Stimulated activated CD4-positive, alpha-beta T cell treated with anti-CD3 and anti-CD28 coated beads, Interleukin-4, amount 100 ng/mL, for 1 hour (primary cell): Measurements from ENCODE around the gene SMIM11.
"Not testable (repeated sequence)": the region's sequence is repeated elsewhere in the genome, so short reads cannot be mapped to it uniquely, and the experiment has no call there.

Experiments
- DNase-seq: peaks from one replicate; pipeline ENCODE4 v3.0.0-alpha.2; 2020

SMIM11 gene

DNA sequence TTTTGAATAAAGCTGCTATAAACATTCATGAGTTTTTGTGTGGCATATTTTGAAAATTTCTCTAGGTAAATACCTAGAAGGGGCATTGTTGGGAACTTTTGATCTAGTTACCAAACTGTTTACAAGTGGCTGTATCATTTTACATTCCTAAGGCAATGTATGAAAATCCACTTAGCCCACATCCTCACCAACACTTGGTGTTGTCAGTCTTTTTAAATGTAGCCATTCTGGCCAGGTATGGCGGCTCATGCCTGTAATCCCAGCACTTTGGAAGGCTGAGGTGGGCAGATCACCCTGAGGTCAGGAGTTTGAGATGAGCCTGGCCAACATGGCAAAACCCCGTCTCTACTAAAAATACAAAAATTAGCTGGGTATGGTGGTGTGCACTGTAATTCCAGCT, 17.4 kb upstream of the SMIM11 start:
- DNase-seq, result no peak

DNA sequence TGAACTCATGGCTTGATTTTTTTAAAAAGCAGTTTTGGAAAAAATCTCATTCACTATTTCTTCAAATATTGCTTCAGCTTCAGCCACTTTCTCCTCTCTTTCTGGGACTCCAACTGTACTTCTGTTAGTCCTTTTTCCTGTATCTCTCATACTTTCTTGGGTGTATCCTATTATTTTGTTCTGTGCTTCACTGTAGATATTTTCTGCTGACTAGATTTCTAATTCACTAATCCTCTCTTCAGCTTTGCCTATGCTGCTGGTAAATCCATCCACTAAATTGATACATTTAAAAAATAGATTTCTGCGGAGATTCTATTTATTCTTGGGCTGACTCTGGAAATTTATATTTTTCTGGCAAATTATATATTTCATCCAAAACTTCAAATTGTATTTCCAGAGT, 16.4 kb upstream of the SMIM11 start:
- no peak for DNase-seq

- DNase-seq, result no peak
Measured at GRCh38 chr21:34360488-34361241, 14.6 kb upstream of the SMIM11 start.

GRCh38 chr21:34362136-34362444, 13.2 kb upstream of the SMIM11 start:
- DNase-seq, result no peak

- DNase-seq, result no peak
Measured at GRCh38 chr21:34362670-34363069, 12.6 kb upstream of the SMIM11 start.

GRCh38 chr21:34363733-34364132, 11.6 kb upstream of the SMIM11 start, which contains the start of gene KCNE2:
TSS of gene KCNE2 (plus strand) at chr21:34364006. CDS start at chr21:34370479, 6,473 bp downstream.
- no peak for DNase-seq

DNA sequence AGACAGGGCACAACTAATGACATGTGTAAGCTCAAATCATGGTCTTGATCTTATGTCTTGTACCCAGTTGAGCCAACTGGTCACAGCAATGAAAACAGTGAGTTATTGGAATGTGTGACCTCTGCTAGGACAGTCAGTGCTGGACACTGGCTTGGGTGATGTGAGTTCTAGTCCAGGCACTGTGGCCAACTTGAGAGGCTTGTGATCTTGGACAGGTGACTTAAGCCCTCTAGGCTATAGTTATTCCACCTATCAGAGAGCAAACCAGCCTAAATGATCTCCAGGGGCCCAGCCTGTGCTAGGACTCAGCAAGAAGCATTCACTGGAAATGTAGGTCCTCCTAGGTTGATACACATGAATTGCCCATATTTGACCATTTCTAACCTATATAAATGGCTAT, 10.4 kb upstream of the SMIM11 start:
- DNase-seq, result no peak

- no peak for DNase-seq
Measured at GRCh38 chr21:34365809-34366208, 9.5 kb upstream of the SMIM11 start.

GRCh38 chr21:34367320-34367935, 7.9 kb upstream of the SMIM11 start:
- DNase-seq, result peak; percentile 34

- DNase-seq, result no peak
Measured at GRCh38 chr21:34369741-34370140, 5.6 kb upstream of the SMIM11 start.

GRCh38 chr21:34372321-34372720, 3.0 kb upstream of the SMIM11 start:
- no peak for DNase-seq

- DNase-seq, result not testable (repeated sequence)
Measured at GRCh38 chr21:34374462-34374861, 845 bp upstream of the SMIM11 start.

- DNase-seq, result not testable (repeated sequence)
Measured at GRCh38 chr21:34375619-34375972, 289 bp downstream of the SMIM11 start.

DNA sequence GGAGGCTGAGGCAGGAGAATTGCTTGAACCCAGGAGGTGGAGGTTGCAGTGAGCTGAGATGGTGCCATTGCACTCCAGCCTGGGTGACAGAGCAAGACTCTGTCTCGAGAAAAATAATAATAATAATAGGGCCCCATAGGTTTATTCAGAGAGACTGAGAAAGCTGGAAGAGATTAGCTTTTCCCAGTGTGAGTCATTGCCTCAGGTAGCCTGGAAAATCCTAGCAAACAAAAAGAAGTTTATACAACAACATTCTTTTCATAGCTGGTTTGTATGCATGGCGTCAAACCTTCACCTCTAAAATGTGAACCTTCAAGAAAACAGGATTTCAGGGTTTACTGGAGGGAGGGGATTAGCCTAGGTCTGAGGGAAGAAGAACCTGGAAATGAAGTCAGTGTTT, 7.8 kb downstream of the SMIM11 start:
- not testable (repeated sequence) for DNase-seq

GRCh38 chr21:34383724-34384415, 8.6 kb downstream of the SMIM11 start:
- DNase-seq, result not testable (repeated sequence)

DNA sequence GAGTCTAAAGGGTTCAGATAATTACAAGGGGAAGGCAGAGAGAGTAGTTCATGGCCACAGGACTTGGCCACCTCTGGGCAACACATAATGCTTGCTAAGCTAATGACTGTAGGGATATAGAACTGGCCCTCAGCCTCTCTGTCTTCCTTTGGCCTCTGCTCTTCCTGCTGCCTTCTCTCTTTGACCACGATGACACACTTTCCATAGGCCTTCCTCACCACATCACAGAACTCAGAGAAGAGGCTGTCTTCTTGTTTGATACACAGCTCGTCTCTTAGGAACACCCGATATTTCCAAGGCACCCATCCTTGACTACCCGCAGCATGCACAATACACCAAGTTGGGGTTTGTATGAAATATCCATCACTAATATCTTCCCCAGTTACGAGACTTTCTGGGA, 25.2 kb downstream of the SMIM11 start:
- DNase-seq, result not testable (repeated sequence)

DNA sequence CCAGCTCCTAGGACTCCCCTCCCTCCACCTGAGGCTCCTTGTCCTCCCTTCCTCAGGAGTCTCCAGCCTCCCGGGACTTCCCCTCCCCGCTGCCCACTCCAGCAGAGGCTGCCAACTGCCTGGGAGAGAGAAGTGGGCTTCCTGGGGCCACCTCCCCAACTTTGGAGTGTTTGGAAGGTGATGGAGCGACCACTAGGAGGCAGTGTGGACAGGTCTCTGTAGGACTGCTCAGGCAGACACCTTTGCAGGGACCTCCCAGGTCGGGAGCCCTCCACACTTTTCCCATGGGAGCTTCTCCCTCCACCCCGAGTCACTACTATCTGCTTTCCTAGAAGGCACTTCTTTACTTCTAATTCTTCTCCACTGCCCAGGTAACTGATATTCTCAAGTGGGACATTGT, 29.4 kb downstream of the SMIM11 start:
- not testable (repeated sequence) for DNase-seq

DNA sequence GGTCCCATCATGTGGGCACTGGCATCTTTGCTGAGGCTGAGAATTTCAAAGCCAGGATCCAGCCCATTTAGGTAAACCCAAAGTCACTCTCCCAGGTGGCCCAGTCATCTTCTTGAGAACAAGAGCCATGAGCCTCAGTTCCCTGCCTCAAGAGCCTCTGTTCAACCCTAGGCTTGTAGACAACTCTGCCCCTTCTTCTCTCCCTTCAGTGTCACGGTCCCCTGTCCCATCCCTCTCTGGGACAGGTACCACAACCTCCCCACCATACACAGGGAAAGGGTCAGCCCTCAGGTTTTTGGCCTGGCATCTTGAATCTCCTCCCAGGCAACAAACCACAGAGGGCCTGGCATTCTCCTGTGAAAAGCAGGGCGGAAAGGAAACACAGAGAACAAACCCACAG, 30.4 kb downstream of the SMIM11 start:
- DNase-seq, result not testable (repeated sequence)

GRCh38 chr21:34406102-34406501, 30.8 kb downstream of the SMIM11 start:
- not testable (repeated sequence) for DNase-seq

DNA sequence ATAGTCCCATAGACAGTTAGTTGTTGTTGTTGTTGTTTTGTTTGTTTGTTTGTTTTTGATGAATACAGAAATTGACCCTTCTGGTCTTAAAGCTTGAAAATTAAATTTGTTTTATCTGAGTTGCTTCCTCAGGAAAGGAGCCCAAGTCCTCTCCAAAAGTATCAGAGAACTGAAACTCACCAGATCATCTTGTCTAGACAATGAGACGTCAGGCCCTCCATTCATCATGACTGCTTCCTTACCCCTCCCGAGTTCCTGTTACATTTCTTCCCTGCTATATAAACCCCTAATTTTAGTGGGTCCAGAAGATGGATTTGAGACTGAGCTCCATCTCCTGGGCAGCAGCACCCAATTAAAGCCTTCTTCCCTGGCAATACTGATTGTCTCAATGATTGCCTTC, 31.4 kb downstream of the SMIM11 start:
- DNase-seq, result not testable (repeated sequence)

- DNase-seq, result not testable (repeated sequence)
Measured at GRCh38 chr21:34407294-34407693, 32.0 kb downstream of the SMIM11 start.

DNA sequence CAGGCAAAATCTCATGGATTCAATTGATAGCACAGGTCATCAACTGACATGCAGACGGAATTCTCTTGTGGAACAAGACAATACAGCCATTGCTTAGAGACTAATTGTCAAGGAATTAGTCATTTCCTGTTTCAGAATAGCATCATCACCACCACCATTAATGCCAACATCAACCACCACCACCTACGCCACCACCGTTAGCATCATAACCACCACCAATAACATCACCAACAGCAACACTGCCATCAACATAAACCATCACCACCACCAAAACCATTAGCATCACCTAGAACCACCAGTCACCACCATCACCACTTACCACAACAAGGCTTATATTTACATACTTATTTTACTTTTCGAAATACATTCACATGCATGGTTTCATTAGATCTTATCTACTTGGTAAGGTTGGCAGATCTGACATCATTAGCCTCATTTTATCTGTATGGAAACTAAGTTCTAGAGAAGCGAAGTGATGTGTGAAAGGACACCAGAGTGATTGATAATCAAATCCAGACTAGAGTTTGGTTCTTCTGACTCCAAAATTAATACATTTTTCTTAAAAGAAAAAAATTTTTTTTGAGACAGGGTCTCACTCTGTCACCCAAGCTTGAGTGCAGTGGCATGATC, 42.3 kb downstream of the SMIM11 start:
- DNase-seq, result not testable (repeated sequence)

- DNase-seq, result not testable (repeated sequence)
Measured at GRCh38 chr21:34423805-34424204, 48.5 kb downstream of the SMIM11 start, which contains the start of gene SMIM34. TSS of gene SMIM34 (minus strand) at chr21:34423951. CDS start at chr21:34423839, 112 bp downstream.
